Measurements from ENCODE around the gene CRAT.
"Not testable (repeated sequence)": the region's sequence is repeated elsewhere in the genome, so short reads cannot be mapped to it uniquely, and the experiment has no call there.

Gene CRAT

DNA sequence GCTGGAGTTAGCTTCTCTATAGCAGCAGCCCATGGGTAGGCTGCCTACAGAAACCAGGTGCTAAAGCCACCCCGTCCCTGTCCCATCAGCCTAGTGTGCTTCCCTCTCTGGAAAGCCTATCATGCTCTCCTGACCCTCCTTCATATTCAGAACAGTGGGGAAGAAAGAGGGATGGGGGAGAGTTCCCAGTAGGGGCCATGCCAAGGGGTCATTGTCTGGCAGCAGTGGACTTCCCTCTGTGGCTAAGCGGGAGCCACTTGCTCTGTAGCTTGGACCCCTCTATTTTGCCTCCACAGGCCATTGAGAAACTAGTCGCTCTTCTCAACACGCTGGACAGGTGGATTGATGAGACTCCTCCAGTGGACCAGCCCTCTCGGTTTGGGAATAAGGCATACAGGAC lies 18.1 kb upstream of the CRAT start:
- no peak overlapping the region for H3K4me3 ChIP-seq
- H3K4me2 ChIP-seq: no peak overlapping the region
- no peaks in the 10 kb centered on the region for H3K9me3 ChIP-seq
- no peak overlapping the region for H3K9ac ChIP-seq
- H3K27me3 ChIP-seq: no peaks in the 10 kb centered on the region
- peaks cover 43% of the 10 kb centered on the region for H4K20me1 ChIP-seq
- peaks cover 91% of the 10 kb centered on the region for H3K36me3 ChIP-seq
- no peak for TF ChIP-seq Cebpa-rat (IDR thresholded peaks at IDR 0.05)
- no peak overlapping the region for H3K27ac ChIP-seq
- H3K4me1 ChIP-seq: peaks cover 46% of the 10 kb centered on the region

DNA sequence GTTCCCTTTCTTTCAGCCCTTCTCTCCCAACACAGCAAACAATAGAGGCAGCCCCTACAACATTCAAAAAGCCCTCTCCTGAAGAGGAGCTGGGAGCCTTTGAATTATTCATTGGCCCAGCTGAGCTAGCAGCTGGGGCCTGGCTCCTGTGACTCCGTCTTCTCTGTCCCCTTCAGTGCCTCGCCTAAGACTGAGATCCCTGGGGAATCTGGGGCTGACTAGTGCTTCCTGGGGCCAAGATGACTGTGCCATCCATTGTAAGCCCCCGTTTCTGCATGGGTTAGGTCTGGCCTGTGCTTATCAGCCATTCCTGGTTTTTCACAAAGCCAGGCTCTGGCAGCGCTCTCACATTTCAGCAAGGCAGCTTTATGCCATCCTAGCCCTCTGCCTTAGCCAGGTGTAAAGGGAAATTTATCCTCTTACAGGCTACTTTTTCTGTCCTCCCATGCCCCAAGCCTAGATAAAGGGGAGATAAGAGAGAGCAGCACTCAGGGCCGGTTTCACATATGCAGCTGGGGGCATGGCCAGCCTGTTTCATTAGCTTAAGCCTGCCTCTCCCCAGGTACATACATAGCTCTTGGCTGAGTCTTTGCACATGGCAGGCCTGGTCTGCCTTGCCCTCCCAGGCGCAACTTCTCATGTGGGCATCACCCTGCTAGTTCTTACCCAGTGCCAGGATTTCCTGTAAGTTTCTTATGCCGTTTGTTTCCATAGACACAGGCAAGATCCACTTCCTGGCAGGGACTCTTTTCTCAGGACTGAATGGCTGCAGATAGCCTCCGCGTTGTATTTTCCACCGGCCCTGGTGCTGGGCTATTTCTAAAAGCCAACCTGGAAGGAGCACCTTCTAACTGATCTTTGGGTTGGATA lies 16.4 kb upstream of the CRAT start:
- no peaks in the 10 kb centered on the region for H3K27me3 ChIP-seq
- peak overlapping the region; percentile 45 for H3K27ac ChIP-seq
- peaks cover 54% of the 10 kb centered on the region for H4K20me1 ChIP-seq
- H3K4me2 ChIP-seq: peak overlapping the region; percentile 74
- no peak overlapping the region for H3K4me3 ChIP-seq
- H3K9me3 ChIP-seq: no peaks in the 10 kb centered on the region
- no peak for TF ChIP-seq Cebpa-rat (IDR thresholded peaks at IDR 0.05)
- H3K4me1 ChIP-seq: peaks cover 44% of the 10 kb centered on the region
- peaks cover 91% of the 10 kb centered on the region for H3K36me3 ChIP-seq
- peak overlapping the region; percentile 65 for H3K9ac ChIP-seq

DNA sequence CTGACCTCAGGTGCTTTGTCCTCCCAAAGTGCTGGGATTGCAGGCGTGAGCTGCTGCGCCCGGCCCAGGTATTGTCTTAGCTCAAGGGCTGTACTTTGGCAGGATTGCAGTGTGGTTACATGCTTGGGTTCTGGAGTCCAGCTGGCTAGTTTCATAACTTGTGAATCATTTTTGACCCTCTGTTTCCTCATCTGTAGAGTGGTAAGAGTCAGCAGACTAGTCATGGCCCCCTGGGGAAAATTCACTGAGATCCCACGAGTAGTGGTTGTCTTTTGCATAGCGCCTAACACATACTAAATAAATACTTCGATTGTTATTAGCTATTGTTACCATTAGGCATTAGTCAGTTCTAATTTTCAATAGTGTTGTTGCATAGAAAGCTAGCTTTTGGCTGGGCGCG lies 14.9 kb upstream of the CRAT start:
- peaks cover 93% of the 10 kb centered on the region for H3K36me3 ChIP-seq

DNA sequence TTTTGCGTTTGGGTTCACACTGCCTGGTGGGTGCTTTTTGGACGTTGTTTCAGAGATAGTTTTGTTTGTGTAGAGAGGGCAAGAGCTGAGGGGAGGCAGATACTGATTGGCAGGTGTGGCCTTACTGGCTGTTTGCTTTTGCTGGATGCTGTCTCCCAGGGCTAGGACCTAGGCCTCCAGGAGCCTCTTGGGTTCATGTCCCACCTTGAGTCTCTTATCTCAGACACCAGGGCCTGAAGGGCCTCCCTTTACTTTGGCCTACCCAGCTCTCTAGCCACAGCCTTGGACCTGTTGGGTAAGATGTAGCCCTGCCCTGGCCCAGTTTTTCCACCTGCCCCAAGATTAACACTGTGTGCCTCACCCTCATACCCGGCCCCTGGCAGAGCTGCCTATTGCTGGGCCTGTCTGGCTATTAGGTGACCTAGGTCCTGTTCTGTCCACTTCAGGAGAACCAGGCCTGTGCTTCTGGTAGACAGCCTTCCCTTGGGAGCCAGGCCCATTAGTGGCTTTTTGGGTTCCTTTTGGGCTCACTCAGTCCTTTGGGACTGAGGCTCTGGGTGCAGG lies 14.0 kb upstream of the CRAT start:
- TF ChIP-seq Cebpa-rat (IDR thresholded peaks at IDR 0.05): no peak
- Histone ChIP-seq H4K20me1 (peaks cover 69% of the 10 kb centered on the region), H3K4me3 (no peak overlapping the region), H3K27me3 (no peaks in the 10 kb centered on the region), H3K27ac (peak overlapping the region; percentile 43; the same call in 1 of the 2 replicates), H3K9ac (0 out of 2 replicates have a peak overlapping the region, but pooled peaks have one; percentile 8), H3K36me3 (peaks cover 92% of the 10 kb centered on the region), H3K4me1 (peaks cover 38% of the 10 kb centered on the region), H3K4me2 (peak overlapping the region; percentile 74), H3K9me3 (no peaks in the 10 kb centered on the region)

More for the DNA sequence above, 14.9 kb upstream of the CRAT start:
- Histone ChIP-seq H3K9ac (no peak overlapping the region), H3K27me3 (no peaks in the 10 kb centered on the region), H3K4me2 (peak overlapping the region; percentile 74), H4K20me1 (peaks cover 60% of the 10 kb centered on the region), H3K9me3 (no peaks in the 10 kb centered on the region), H3K4me1 (peaks cover 35% of the 10 kb centered on the region), H3K4me3 (no peak overlapping the region), H3K27ac (no peak overlapping the region)
- no peak for TF ChIP-seq Cebpa-rat (IDR thresholded peaks at IDR 0.05)

DNA sequence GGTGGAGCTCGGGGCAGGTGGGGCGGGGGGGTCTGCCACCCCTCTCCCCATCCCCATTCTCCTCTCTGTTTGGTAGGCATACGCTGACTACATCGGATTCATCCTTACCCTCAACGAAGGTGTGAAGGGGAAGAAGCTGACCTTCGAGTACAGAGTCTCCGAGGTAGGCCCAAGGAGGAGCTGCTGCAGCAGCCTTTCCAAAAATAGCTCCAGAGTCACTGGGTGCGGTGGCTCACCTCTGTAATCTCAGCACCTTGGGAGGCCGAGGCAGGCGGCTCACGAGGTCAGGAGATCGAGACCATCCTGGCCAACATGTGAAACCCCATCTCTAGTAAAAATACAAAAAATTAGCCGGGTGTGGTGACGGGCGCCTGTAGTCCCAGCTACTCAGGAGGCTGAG lies 12.4 kb upstream of the CRAT start:
- H3K27ac ChIP-seq, H3K4me2 ChIP-seq, H3K27me3 ChIP-seq, H3K9ac ChIP-seq, H3K4me3 ChIP-seq, H3K9me3 ChIP-seq: not testable (repeated sequence)
- peaks cover 95% of the 10 kb centered on the region for H3K36me3 ChIP-seq
- H3K4me1 ChIP-seq: peaks cover 49% of the 10 kb centered on the region
- peaks cover 79% of the 10 kb centered on the region for H4K20me1 ChIP-seq

DNA sequence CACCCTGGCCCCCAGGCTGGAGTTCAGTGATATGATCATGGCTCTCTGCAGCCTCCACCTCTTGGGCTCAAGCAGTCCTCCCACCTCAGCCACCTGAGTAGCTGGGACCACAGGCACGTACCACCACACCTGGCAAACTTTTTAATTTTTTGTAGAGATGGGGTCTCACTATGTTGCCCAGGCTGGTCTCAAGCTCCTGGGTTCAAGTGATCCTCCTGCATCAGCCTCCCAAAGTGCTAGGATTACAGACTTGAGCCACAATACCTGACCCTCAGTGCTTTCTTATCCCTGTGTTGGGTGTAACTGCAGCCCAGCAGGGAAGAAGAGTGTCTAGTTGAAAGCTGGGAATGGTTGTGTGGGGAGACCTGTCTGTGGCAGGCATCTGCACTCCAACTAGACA lies 11.5 kb upstream of the CRAT start:
- Histone ChIP-seq H4K20me1 (peaks cover 82% of the 10 kb centered on the region), H3K9ac (no peak overlapping the region)
- TF ChIP-seq Cebpa-rat (IDR thresholded peaks at IDR 0.05): no peak

DNA sequence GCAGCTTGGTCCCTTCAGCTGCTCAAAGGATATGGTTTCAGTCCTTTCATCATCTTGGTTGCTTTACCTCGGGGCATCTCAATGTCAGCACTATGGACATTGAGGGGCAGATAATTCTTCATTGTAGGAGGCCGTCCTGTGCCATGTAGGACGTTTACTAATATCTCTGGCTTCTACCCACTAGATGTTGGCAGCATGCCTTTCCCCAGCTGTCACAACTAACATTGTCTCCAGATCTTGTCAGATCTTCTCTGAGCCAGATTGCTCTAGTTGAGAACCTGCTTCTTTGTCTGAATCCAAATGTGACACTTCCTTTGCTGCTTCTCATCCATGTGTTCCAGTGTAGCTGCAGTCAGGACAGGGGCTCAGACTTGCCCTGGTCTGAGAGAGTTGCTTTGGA lies 10.9 kb upstream of the CRAT start:
- no peaks in the 10 kb centered on the region for H3K9me3 ChIP-seq
- no peaks in the 10 kb centered on the region for H3K27me3 ChIP-seq
- no peak for TF ChIP-seq Cebpa-rat (IDR thresholded peaks at IDR 0.05)
- H3K4me1 ChIP-seq: peaks cover 37% of the 10 kb centered on the region
- no peak overlapping the region; the same call in 1 of the 2 replicates for H3K9ac ChIP-seq
- no peak overlapping the region for H3K4me2 ChIP-seq
- peaks cover 82% of the 10 kb centered on the region for H3K36me3 ChIP-seq
- peaks cover 78% of the 10 kb centered on the region for H4K20me1 ChIP-seq
- H3K27ac ChIP-seq: no peak overlapping the region
- no peak overlapping the region for H3K4me3 ChIP-seq

More for the DNA sequence above, 11.5 kb upstream of the CRAT start:
- H3K36me3 ChIP-seq: peaks cover 88% of the 10 kb centered on the region
- no peaks in the 10 kb centered on the region for H3K27me3 ChIP-seq
- peaks cover 43% of the 10 kb centered on the region for H3K4me1 ChIP-seq
- no peak overlapping the region for H3K27ac ChIP-seq
- no peak overlapping the region for H3K4me3 ChIP-seq
- no peak overlapping the region for H3K4me2 ChIP-seq
- no peaks in the 10 kb centered on the region for H3K9me3 ChIP-seq

DNA sequence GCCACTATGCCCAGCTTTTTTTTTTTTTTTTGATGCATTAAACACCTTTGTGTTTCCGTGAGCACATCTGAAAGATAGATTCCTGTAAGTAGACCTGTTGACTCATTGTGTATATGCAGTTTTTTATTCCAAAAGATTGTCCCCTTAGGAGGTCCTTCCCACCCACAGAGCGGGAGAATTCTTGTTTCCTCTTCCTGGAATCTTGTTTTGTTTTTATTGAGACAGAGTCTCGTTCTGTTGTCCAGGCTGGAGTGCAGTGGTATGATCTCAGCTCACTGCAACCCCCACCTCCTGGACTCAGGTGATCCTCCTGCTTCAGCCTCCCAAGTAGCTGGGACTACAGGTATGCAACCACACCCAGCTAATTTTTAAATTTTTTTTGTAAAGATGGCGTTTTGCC lies 8.2 kb upstream of the CRAT start:
- no peak for TF ChIP-seq Cebpa-rat (IDR thresholded peaks at IDR 0.05)
- H3K36me3 ChIP-seq: peaks cover 60% of the 10 kb centered on the region
- no peaks in the 10 kb centered on the region for H3K27me3 ChIP-seq
- H3K9ac ChIP-seq: no peak overlapping the region
- H4K20me1 ChIP-seq: peaks cover 84% of the 10 kb centered on the region
- no peaks in the 10 kb centered on the region for H3K9me3 ChIP-seq
- H3K4me1 ChIP-seq: peaks cover 37% of the 10 kb centered on the region
- no peak overlapping the region for H3K4me3 ChIP-seq
- H3K4me2 ChIP-seq: no peak overlapping the region
- H3K27ac ChIP-seq: no peak overlapping the region

DNA sequence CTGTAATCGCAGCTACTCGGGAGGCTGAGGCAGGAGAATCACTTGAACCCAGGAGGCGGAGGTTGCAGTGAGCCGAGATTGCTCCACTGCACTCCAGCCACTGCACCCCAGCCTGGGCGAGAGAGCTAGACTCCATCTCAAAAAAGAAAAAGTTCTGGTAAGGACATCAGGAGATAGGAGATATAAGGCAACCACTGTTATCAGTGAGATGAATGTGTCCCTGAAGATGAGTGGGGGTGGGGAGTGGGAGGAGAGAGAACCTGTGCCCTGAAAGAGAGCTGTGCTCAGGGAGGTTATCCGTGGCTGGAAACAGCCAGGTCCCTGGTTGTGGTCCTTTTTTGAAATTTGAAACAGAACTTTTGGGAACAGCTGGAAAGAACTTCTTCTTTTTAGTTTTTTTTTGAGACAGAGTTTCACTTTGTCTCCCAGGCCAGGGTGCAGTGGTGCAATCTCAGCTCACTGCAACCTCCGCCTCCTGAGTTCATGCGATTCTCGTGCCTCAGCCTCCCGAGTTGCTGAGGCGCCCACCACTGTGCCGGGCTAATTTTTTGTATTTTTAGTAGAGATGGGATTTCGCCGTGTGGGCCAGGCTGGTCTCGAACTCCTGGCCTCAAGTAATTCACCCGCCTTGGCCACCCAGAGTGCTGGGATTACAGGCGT lies 3.2 kb upstream of the CRAT start:
- Histone ChIP-seq H3K27ac (no peak overlapping the region), H3K9ac (no peak overlapping the region), H3K27me3 (no peaks in the 10 kb centered on the region), H3K9me3 (no peaks in the 10 kb centered on the region), H3K4me2 (peak overlapping the region; percentile 95), H3K4me3 (no peak overlapping the region), H4K20me1 (peaks cover 45% of the 10 kb centered on the region), H3K36me3 (peaks cover 10% of the 10 kb centered on the region; the same call in 1 of the 2 replicates), H3K4me1 (peaks cover 55% of the 10 kb centered on the region)
- no peak for TF ChIP-seq Cebpa-rat (IDR thresholded peaks at IDR 0.05)

DNA sequence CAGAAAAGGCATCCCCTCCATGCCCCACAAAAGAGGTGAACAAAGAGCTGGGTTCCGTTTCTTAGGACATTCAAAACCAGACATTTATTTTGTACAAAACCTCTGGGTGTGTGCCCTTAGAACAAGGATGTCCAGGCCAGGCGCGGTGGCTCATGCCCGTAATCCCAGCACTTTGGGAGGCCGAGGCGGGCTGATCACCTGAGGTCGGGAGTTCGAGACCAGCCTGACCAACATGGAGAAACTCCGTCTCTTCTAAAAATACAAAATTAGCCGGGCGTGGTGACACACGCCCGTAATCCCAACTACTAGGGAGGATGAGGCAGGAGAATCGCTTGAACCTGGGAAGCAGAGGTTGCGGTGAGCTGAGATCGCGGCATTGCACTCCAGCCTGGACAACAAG lies 1.9 kb upstream of the CRAT start:
- Histone ChIP-seq H3K4me3 (peak overlapping the region; percentile 90), H4K20me1 (peaks cover 34% of the 10 kb centered on the region), H3K4me2 (peak overlapping the region; percentile 95), H3K27ac (0 out of 2 replicates have a peak overlapping the region, but pooled peaks have one; percentile 92), H3K4me1 (peaks cover 55% of the 10 kb centered on the region), H3K9ac (peak overlapping the region; percentile 92)
- not testable (repeated sequence) for H3K9me3 ChIP-seq, H3K36me3 ChIP-seq, H3K27me3 ChIP-seq

Measured in BLaER1 (cell line).